Suprapubic skin (tissue), 4 donors: ENCODE measurements around the gene OSTF1. TPM values are rescaled to one million over a fixed set of nuclear protein-coding genes. Genes with fewer than 3 reads are reported as not detected.

Experiments
- DNase-seq, 2 donors: peaks; one replicate each; pipeline ENCODE4 v3.0.0-alpha.2; 2019; ENCODE audit warnings: low spot score in 2 of 2
- H3K27ac ChIP-seq: fragments of 200-600 bp; sonication (generic); one replicate; pipeline ENCODE4 v1.5.1; 2019
- H3K27me3 ChIP-seq: fragments of 200-600 bp; sonication (generic); one replicate; pipeline ENCODE4 v1.5.1; 2019
- H3K36me3 ChIP-seq: fragments of 200-600 bp; sonication (generic); one replicate; pipeline ENCODE4 v1.5.1; 2019
- H3K4me1 ChIP-seq: fragments of 200-600 bp; sonication (generic); one replicate; pipeline ENCODE4 v1.5.1; 2019
- H3K4me3 ChIP-seq: fragments of 200-600 bp; sonication (generic); one replicate; pipeline ENCODE4 v1.5.1; 2019; ENCODE audit warnings: mild to moderate bottlenecking
- H3K9me3 ChIP-seq: fragments of 200-600 bp; sonication (generic); one replicate; pipeline ENCODE4 v1.5.1; 2019
- CTCF ChIP-seq, 2 donors: fragments of 200-600 bp in 1 of 2; fragments of 450-650 bp in 1 of 2; sonication (generic) in 1 of 2; IDR thresholded peaks; one replicate each; pipeline ENCODE4 v1.5.1; 2016 to 2019; ENCODE audit warnings: antibody characterized with exemption in 2 of 2, mild to moderate bottlenecking in 1 of 2, moderate library complexity in 1 of 2
- EP300 ChIP-seq: sonication (generic); formaldehyde crosslinking; IDR thresholded peaks from one replicate; pipeline ENCODE4 v1.6.1; 2017; ENCODE audit warnings: antibody characterized with exemption
- POLR2A ChIP-seq, 2 donors: fragments of 450-650 bp; IDR thresholded peaks; one replicate each; pipeline ENCODE4 v1.6.1; 2017; ENCODE audit warnings: antibody characterized with exemption in 2 of 2, mild to moderate bottlenecking in 2 of 2, moderate library complexity in 2 of 2
- POLR2AphosphoS5 ChIP-seq, 3 donors: sonication (generic); formaldehyde crosslinking; IDR thresholded peaks; one replicate each; pipeline ENCODE4 v1.6.1; 2017; ENCODE audit warnings: antibody characterized with exemption in 3 of 3
- WGBS: methylation state at CpG from one replicate; pipeline ENCODE4 v1.1.5; 2018; 5-methylcytosine and 5-hydroxymethylcytosine counted together
- total RNA-seq, 4 donors: library from RNA; depleted of rRNA; stranded (reverse); fragments of >200 nt; gene quantifications; one replicate each; pipeline ENCODE4 v1.1.0, GENCODE V29; 2016

The OSTF1 gene
- total RNA-seq, 4 donors from 2014 or later: 32.3 to 46.3 (median 44.3) TPM

- DNase-seq: no peak
- H3K4me3 ChIP-seq: peak overlapping the region; percentile 68
- peaks cover 56% of the 10 kb centered on the region for H3K4me1 ChIP-seq
- H3K9me3 ChIP-seq: no peaks in the 10 kb centered on the region
- H3K27ac ChIP-seq: peak overlapping the region; percentile 95
- no peak for TF ChIP-seq POLR2AphosphoS5 (IDR thresholded peaks at IDR 0.05)
- no peak for TF ChIP-seq POLR2A (IDR thresholded peaks at IDR 0.05)
- no peak for TF ChIP-seq EP300
- no peak for TF ChIP-seq CTCF (IDR thresholded peaks at IDR 0.05)
- no peaks in the 10 kb centered on the region for H3K27me3 ChIP-seq
- H3K36me3 ChIP-seq: peaks cover 1% of the 10 kb centered on the region
- WGBS: 47% methylated on average over 1 of the region's 1 CpG
Measured at GRCh38 chr9:75085640-75086039, 2.7 kb upstream of the OSTF1 start.

- 27% methylated on average over 15 of the region's 16 CpGs for WGBS
- H3K4me1 ChIP-seq: peaks cover 66% of the 10 kb centered on the region
- H3K27me3 ChIP-seq: no peaks in the 10 kb centered on the region
- TF ChIP-seq POLR2AphosphoS5 (IDR thresholded peaks at IDR 0.05) (no peak), CTCF (IDR thresholded peaks at IDR 0.05) (no peak), EP300 (no peak), POLR2A (IDR thresholded peaks at IDR 0.05) (no peak)
- peak overlapping the region; percentile 68 for H3K4me3 ChIP-seq
- no peaks in the 10 kb centered on the region for H3K9me3 ChIP-seq
- H3K27ac ChIP-seq: peak overlapping the region; percentile 95
- no peak for DNase-seq
- H3K36me3 ChIP-seq: no peaks in the 10 kb centered on the region
Measured at GRCh38 chr9:75086541-75087288, 1.6 kb upstream of the OSTF1 start.

GRCh38 chr9:75087289-75087823 is 958 bp upstream of the OSTF1 start:
- Histone ChIP-seq H3K27ac (peak overlapping the region; percentile 95), H3K4me1 (peaks cover 72% of the 10 kb centered on the region), H3K27me3 (no peaks in the 10 kb centered on the region), H3K36me3 (no peaks in the 10 kb centered on the region), H3K4me3 (peak overlapping the region; percentile 68), H3K9me3 (no peaks in the 10 kb centered on the region)
- no peak for TF ChIP-seq POLR2A (IDR thresholded peaks at IDR 0.05)
- TF ChIP-seq POLR2AphosphoS5 (IDR thresholded peaks at IDR 0.05): peak in 1 of 3 donors; percentile 5
- no peak for DNase-seq
- WGBS: under 1% methylated on average over 20 of the region's 20 CpGs

DNA sequence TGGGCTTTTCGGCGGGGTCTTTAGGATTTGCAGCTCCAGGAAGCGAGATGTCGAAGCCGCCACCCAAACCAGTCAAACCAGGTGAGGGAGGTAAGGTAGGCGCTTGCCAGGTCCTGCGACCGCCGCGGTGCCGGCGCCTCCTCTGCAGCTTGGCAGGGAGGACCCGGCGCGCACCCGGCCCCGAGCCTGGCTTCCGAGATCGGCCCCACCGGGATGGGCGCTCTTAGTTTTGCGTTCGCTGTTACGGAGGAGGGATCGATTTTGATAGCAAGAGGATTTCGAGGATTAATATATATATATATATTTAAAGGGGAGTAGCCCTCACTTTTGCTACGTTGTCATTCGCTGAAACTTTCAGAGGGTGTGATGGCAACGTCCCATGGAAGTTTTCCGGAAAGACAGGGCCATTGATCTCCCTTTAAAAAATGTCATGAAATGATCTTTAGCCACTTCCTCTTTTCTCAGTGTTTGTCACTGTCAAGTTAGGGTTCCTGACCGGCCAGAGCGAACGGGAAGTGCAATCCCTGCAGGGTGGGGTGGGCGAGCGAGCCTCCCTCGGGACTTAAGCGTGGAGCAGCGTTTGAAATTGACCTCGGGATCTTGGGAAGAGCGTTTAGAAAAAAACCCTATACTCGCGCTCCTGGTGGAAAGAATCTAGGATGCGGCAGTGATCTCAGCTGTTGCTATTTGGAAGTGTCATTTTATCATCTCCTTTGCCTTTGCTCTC is 495 bp downstream of the OSTF1 start:
- Histone ChIP-seq H3K36me3 (no peaks in the 10 kb centered on the region), H3K27ac (peak overlapping the region; percentile 95), H3K9me3 (no peaks in the 10 kb centered on the region), H3K4me3 (peak overlapping the region; percentile 68), H3K4me1 (peaks cover 70% of the 10 kb centered on the region), H3K27me3 (no peaks in the 10 kb centered on the region)
- peak; percentile 88 for DNase-seq
- 1% methylated on average over 42 of the region's 43 CpGs for WGBS
- TF ChIP-seq EP300 (no peak), POLR2A (IDR thresholded peaks at IDR 0.05) (no peak), POLR2AphosphoS5 (IDR thresholded peaks at IDR 0.05) (peak in 1 of 3 donors; percentile 24), CTCF (IDR thresholded peaks at IDR 0.05) (peak; percentile 5 to 29)

- Histone ChIP-seq H3K27ac (peak overlapping the region; percentile 95), H3K27me3 (no peaks in the 10 kb centered on the region), H3K36me3 (no peaks in the 10 kb centered on the region), H3K9me3 (no peaks in the 10 kb centered on the region), H3K4me1 (peaks cover 70% of the 10 kb centered on the region), H3K4me3 (peak overlapping the region; percentile 68)
- TF ChIP-seq EP300 (no peak), CTCF (IDR thresholded peaks at IDR 0.05) (no peak), POLR2AphosphoS5 (IDR thresholded peaks at IDR 0.05) (no peak), POLR2A (IDR thresholded peaks at IDR 0.05) (no peak)
- no peak for DNase-seq
- WGBS: 14% methylated on average over 11 of the region's 11 CpGs
Measured at GRCh38 chr9:75089373-75089766, 1.1 kb downstream of the OSTF1 start.
